Stimulated activated CD4-positive, alpha-beta T cell treated with anti-CD3 and anti-CD28 coated beads, Interleukin-2, amount 100 ng/mL, for 48 hours (primary cell): ENCODE measurements around the gene LAMTOR4.

Experiments
- DNase-seq, 2 donors: peaks; one replicate each; pipeline ENCODE4 v3.0.0-alpha.2; 2020

Gene LAMTOR4

GRCh38 chr7:100154651-100155491 lies 6.2 kb downstream of the LAMTOR4 start:
- no peak for DNase-seq

GRCh38 chr7:100155553-100156317 lies 7.0 kb downstream of the LAMTOR4 start:
- no peak for DNase-seq

- no peak for DNase-seq
Observed at GRCh38 chr7:100156331-100157068, 7.8 kb downstream of the LAMTOR4 start.

GRCh38 chr7:100157069-100157333 lies 8.3 kb downstream of the LAMTOR4 start:
- no peak for DNase-seq

- DNase-seq = no peak
Observed at GRCh38 chr7:100157334-100158228, 8.9 kb downstream of the LAMTOR4 start.

GRCh38 chr7:100158229-100159098 lies 9.7 kb downstream of the LAMTOR4 start, which contains the start of gene TRAPPC14:
Gene TRAPPC14, minus strand, starts transcription at chr7:100158723. Its CDS starts 224 bp downstream, at chr7:100158499.
- peak; percentile 90 for DNase-seq

GRCh38 chr7:100159099-100159623 lies 10.4 kb downstream of the LAMTOR4 start:
- DNase-seq = no peak

GRCh38 chr7:100160067-100160466 lies 11.3 kb downstream of the LAMTOR4 start:
- no peak for DNase-seq

GRCh38 chr7:100163006-100163531 lies 14.4 kb downstream of the LAMTOR4 start:
- DNase-seq = no peak

- DNase-seq = no peak
Observed at GRCh38 chr7:100163871-100164270, 15.2 kb downstream of the LAMTOR4 start.

- DNase-seq = no peak
Observed at GRCh38 chr7:100166317-100166940, 17.7 kb downstream of the LAMTOR4 start.

GRCh38 chr7:100166970-100167911 lies 18.5 kb downstream of the LAMTOR4 start:
- no peak for DNase-seq

- no peak for DNase-seq
Observed at GRCh38 chr7:100167912-100168323, 19.2 kb downstream of the LAMTOR4 start.

- DNase-seq = no peak
Observed at GRCh38 chr7:100169147-100169850, 20.6 kb downstream of the LAMTOR4 start.

GRCh38 chr7:100170101-100170897 lies 21.6 kb downstream of the LAMTOR4 start:
- no peak for DNase-seq

- no peak for DNase-seq
Observed at GRCh38 chr7:100171087-100171681, 22.5 kb downstream of the LAMTOR4 start.

- DNase-seq = no peak
Observed at GRCh38 chr7:100171840-100172239, 23.1 kb downstream of the LAMTOR4 start.
